SKM-1 treated with dmso at 0.1 percent for 144 hours (cell line): Measurements from ENCODE around the gene FAHD1.
"Not testable (repeated sequence)": the region's sequence is repeated elsewhere in the genome, so short reads cannot be mapped to it uniquely, and the experiment has no call there.

Experiments used
- DNase-seq: peaks from one replicate; lab custom pipeline; 2025; ENCODE audit not compliant: unreplicated experiment; lab: John Stamatoyannopoulos, UW

The FAHD1 gene

GRCh38 chr16:1788708-1789100 lies 38.3 kb upstream of the FAHD1 start:
- no peak for DNase-seq

GRCh38 chr16:1789643-1790045 lies 37.4 kb upstream of the FAHD1 start:
- no peak for DNase-seq

- DNase-seq, result no peak
Observed at GRCh38 chr16:1790261-1790610, 36.8 kb upstream of the FAHD1 start.

GRCh38 chr16:1790611-1791255 lies 36.3 kb upstream of the FAHD1 start:
- no peak for DNase-seq

- DNase-seq, result no peak
Observed at GRCh38 chr16:1791256-1791942, 35.6 kb upstream of the FAHD1 start.

GRCh38 chr16:1791943-1792812 lies 34.8 kb upstream of the FAHD1 start:
- DNase-seq, result no peak

- no peak for DNase-seq
Observed at GRCh38 chr16:1792836-1793577, 34.0 kb upstream of the FAHD1 start.

GRCh38 chr16:1793578-1794220 lies 33.3 kb upstream of the FAHD1 start, which contains the start of gene IGFALS:
TSS of gene IGFALS (minus strand) at chr16:1793705. CDS start at chr16:1793652, 53 bp downstream.
- DNase-seq, result no peak

- no peak for DNase-seq
Observed at GRCh38 chr16:1794221-1794871, 32.7 kb upstream of the FAHD1 start.

- DNase-seq, result no peak
Observed at GRCh38 chr16:1794908-1795666, 31.9 kb upstream of the FAHD1 start.

GRCh38 chr16:1799263-1799662 lies 27.7 kb upstream of the FAHD1 start:
- not testable (repeated sequence) for DNase-seq

GRCh38 chr16:1800701-1801100 lies 26.3 kb upstream of the FAHD1 start:
- no peak for DNase-seq

- no peak for DNase-seq
Observed at GRCh38 chr16:1807626-1808025, 19.4 kb upstream of the FAHD1 start.

- DNase-seq, result no peak
Observed at GRCh38 chr16:1808691-1809090, 18.3 kb upstream of the FAHD1 start.

- DNase-seq, result no peak
Observed at GRCh38 chr16:1809281-1809801, 17.7 kb upstream of the FAHD1 start.

GRCh38 chr16:1810106-1810505 lies 16.9 kb upstream of the FAHD1 start:
- no peak for DNase-seq

- DNase-seq, result no peak
Observed at GRCh38 chr16:1810536-1810935, 16.5 kb upstream of the FAHD1 start.

- no peak for DNase-seq
Observed at GRCh38 chr16:1812732-1813163, 14.3 kb upstream of the FAHD1 start.

- DNase-seq, result no peak
Observed at GRCh38 chr16:1815461-1815860, 11.5 kb upstream of the FAHD1 start.
